Mesenchymal stem cell (in vitro differentiated cells and primary cell): ENCODE data around the gene PGM5.

Experiments
- DNase-seq: peaks from one replicate; pipeline ENCODE4 v3.0.0-alpha.2; 2013
- H2AFZ ChIP-seq: one replicate; pipeline ENCODE4 v1.6.1; 2013; ENCODE audit warnings: low read depth, mild to moderate bottlenecking, control low read depth, inconsistent platforms, low read length, moderate library complexity
- H2AK5ac ChIP-seq: 2 replicates; pipeline ENCODE4 v1.6.1; 2013; ENCODE audit warnings: low read length, moderate library complexity, mild to moderate bottlenecking, inconsistent platforms; ENCODE audit not compliant: severe bottlenecking
- H2BK120ac ChIP-seq: one replicate; pipeline ENCODE4 v1.6.1; 2013; ENCODE audit warnings: low read depth, mild to moderate bottlenecking, inconsistent platforms, low read length, moderate library complexity
- H2BK12ac ChIP-seq, 2 experiments: one replicate each; pipeline ENCODE4 v1.6.1; 2013; ENCODE audit warnings: inconsistent platforms in 2 of 2, low read length in 2 of 2, mild to moderate bottlenecking in 2 of 2, moderate library complexity in 2 of 2, control low read depth in 1 of 2
- H2BK15ac ChIP-seq: one replicate; pipeline ENCODE4 v1.6.1; 2013; ENCODE audit warnings: mild to moderate bottlenecking, low read depth, inconsistent platforms; ENCODE audit not compliant: poor library complexity, severe bottlenecking
- H2BK5ac ChIP-seq: 2 replicates; pipeline ENCODE4 v1.6.1; 2013; ENCODE audit warnings: low read depth, mild to moderate bottlenecking, low read length, control low read depth, inconsistent platforms; ENCODE audit not compliant: poor library complexity, severe bottlenecking
- H3K14ac ChIP-seq, 2 experiments: one replicate each; pipeline ENCODE4 v1.6.1; 2013; ENCODE audit warnings: inconsistent platforms in 2 of 2, low read length in 2 of 2, control low read depth in 1 of 2, mild to moderate bottlenecking in 1 of 2, moderate library complexity in 1 of 2
- H3K18ac ChIP-seq, 2 experiments: one replicate each; pipeline ENCODE4 v1.6.1; 2013; ENCODE audit warnings: inconsistent platforms in 2 of 2, low read length in 2 of 2, control low read depth in 1 of 2, low read depth in 1 of 2, mild to moderate bottlenecking in 1 of 2
- H3K23ac ChIP-seq, 2 experiments: one replicate each; pipeline ENCODE4 v1.6.1; 2013; ENCODE audit warnings: inconsistent platforms in 2 of 2, low read length in 2 of 2, mild to moderate bottlenecking in 2 of 2, moderate library complexity in 2 of 2, control low read depth in 1 of 2
- H3K27ac ChIP-seq: 2 replicates; pipeline ENCODE4 v1.5.1; 2013; ENCODE audit warnings: mild to moderate bottlenecking, moderate library complexity, low read length, control low read depth, inconsistent platforms; ENCODE audit not compliant: poor library complexity, severe bottlenecking
- H3K27me3 ChIP-seq, 2 experiments: 2 replicates each; pipeline versions ENCODE4 v1.6.1 to v1.7.0; 2013; ENCODE audit warnings: low read length in 2 of 2, mild to moderate bottlenecking in 2 of 2, moderate library complexity in 2 of 2, control low read depth in 1 of 2, inconsistent platforms in 1 of 2; ENCODE audit not compliant: control insufficient read depth in 1 of 2, insufficient read depth in 1 of 2
- H3K36me3 ChIP-seq, 2 experiments: 2 replicates each; pipeline versions ENCODE4 v1.6.1 to v1.7.0; 2013; ENCODE audit warnings: low read length in 2 of 2, control low read depth in 1 of 2, inconsistent platforms in 1 of 2, low read depth in 1 of 2, mild to moderate bottlenecking in 1 of 2; ENCODE audit not compliant: insufficient read depth in 2 of 2, control insufficient read depth in 1 of 2
- H3K4ac ChIP-seq, 2 experiments: one replicate each; pipeline ENCODE4 v1.6.1; 2013; ENCODE audit warnings: inconsistent platforms in 2 of 2, low read length in 2 of 2, mild to moderate bottlenecking in 2 of 2, moderate library complexity in 2 of 2, control low read depth in 1 of 2, low read depth in 1 of 2
- H3K4me1 ChIP-seq: 2 replicates; pipeline ENCODE4 v1.6.1; 2013; ENCODE audit warnings: low read depth, low read length, control low read depth; ENCODE audit not compliant: control insufficient read depth, insufficient read depth
- H3K4me2 ChIP-seq: 2 replicates; pipeline ENCODE4 v1.6.1; 2013; ENCODE audit warnings: low read length, mild to moderate bottlenecking, inconsistent platforms; ENCODE audit not compliant: poor library complexity, severe bottlenecking
- H3K4me3 ChIP-seq, 2 experiments: 2 replicates each; pipeline versions ENCODE4 v1.5.1 to v1.7.0; 2013; ENCODE audit warnings: low read length in 2 of 2, mild to moderate bottlenecking in 2 of 2, control low read depth in 1 of 2, low read depth in 1 of 2; ENCODE audit not compliant: insufficient read depth in 1 of 2
- H3K79me1 ChIP-seq: replicated peaks from 2 replicates; pipeline ENCODE4 v1.6.1; 2013; ENCODE audit warnings: mild to moderate bottlenecking, control low read depth, low read length, inconsistent platforms; ENCODE audit not compliant: poor library complexity, severe bottlenecking
- H3K9ac ChIP-seq: 2 replicates; pipeline ENCODE4 v1.7.0; 2013; ENCODE audit warnings: mild to moderate bottlenecking, low read length, moderate library complexity
- H3K9me3 ChIP-seq: 2 replicates; pipeline ENCODE4 v1.7.0; 2013; ENCODE audit warnings: mild to moderate bottlenecking, low read length; ENCODE audit not compliant: control insufficient read depth
- H4K8ac ChIP-seq: one replicate; pipeline ENCODE4 v1.6.1; 2013; ENCODE audit warnings: inconsistent platforms, mild to moderate bottlenecking, low read length, moderate library complexity
- H4K91ac ChIP-seq: one replicate; pipeline ENCODE4 v1.6.1; 2013; ENCODE audit warnings: mild to moderate bottlenecking, low read length, inconsistent platforms
- WGBS: methylation state at CpG from one replicate; pipeline ENCODE4 v1.1.7; 2013; ENCODE audit warnings: mixed read lengths; 5-methylcytosine and 5-hydroxymethylcytosine counted together

The PGM5 gene

GRCh38 chr9:68498816-68499215, 142.4 kb downstream of the PGM5 start:
- Histone ChIP-seq H3K36me3 (no peaks in the 10 kb centered on the region), H3K79me1 (no peaks in the 10 kb centered on the region), H3K9me3 (no peaks in the 10 kb centered on the region), H2AFZ (no peak overlapping the region), H3K18ac (no peak overlapping the region), H2AK5ac (no peak overlapping the region), H3K14ac (no peak overlapping the region), H3K23ac (no peak overlapping the region), H4K91ac (no peak overlapping the region), H2BK5ac (no peak overlapping the region), H2BK15ac (no peak overlapping the region), H3K9ac (no peak overlapping the region), H4K8ac (no peak overlapping the region), H3K4ac (no peak overlapping the region), H3K4me2 (no peak overlapping the region), H2BK12ac (no peak overlapping the region), H2BK120ac (no peak overlapping the region), H3K27ac (no peak overlapping the region), H3K4me3 (no peak overlapping the region), H3K4me1 (no peaks in the 10 kb centered on the region), H3K27me3 (peaks cover 3 to 4% of the 10 kb centered on the region in 2 experiments)
- 87% methylated on average over 1 of the region's 2 CpGs for WGBS
- no peak for DNase-seq

DNA sequence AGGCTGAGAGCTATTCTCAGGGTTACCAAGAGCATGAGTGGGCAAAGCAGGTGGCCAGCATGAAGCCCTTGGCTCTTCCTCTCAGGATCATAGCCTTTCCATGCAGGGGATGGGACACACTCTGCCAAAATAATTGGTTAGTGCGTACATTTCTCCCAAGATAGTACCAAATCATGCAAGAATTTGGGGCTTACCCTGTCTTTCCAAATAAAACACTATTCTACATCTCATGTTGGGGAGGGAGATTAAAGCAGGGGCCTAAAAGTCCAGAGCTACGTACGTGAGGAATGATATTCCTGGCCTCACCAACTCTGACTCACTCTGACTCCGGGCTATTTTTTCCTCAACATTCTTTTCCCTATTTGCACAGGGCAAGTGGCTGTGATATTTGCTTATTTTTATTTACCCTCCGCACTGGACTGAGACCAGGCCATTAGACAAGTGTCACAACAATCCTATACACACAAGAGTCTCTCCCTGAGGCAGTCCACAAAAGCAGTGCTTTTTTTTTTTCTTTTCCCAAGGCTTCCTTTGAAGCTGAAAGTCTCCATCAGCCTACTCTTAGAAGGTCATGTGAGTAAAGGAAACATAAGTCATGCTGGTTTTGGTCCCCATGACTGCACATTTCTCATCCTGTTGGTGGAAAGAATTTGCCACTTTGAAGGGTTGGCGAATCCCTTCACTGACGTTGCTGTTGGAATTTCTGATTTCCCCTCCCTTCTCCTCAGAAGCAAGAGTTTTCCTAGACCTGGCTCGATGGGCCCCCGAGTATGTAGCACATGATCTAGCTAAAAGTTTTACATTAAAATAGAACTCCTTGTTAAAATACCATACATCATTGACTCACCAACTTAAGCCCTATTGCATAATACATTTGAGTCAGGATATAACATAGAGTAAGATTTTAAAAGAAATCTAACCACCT, 144.3 kb downstream of the PGM5 start:
- Histone ChIP-seq H2BK5ac (no peak overlapping the region), H3K18ac (no peak overlapping the region), H4K8ac (no peak overlapping the region), H4K91ac (no peak overlapping the region), H3K4me2 (no peak overlapping the region), H3K9ac (no peak overlapping the region), H3K27ac (no peak overlapping the region), H3K79me1 (no peaks in the 10 kb centered on the region), H3K23ac (no peak overlapping the region), H2BK15ac (no peak overlapping the region), H2AK5ac (no peak overlapping the region), H3K4me3 (no peak overlapping the region), H3K14ac (no peak overlapping the region), H2AFZ (no peak overlapping the region), H3K4me1 (no peaks in the 10 kb centered on the region), H3K4ac (no peak overlapping the region), H3K9me3 (no peaks in the 10 kb centered on the region), H3K27me3 (peaks cover 0 to 7% of the 10 kb centered on the region in 2 experiments), H2BK12ac (peak overlapping the region in 1 of 2 experiments; percentile 39), H2BK120ac (no peak overlapping the region), H3K36me3 (no peaks in the 10 kb centered on the region)
- WGBS: 29% methylated on average over 8 of the region's 9 CpGs
- peak; percentile 73 for DNase-seq

- no peak overlapping the region for H4K91ac ChIP-seq
- H2BK5ac ChIP-seq: no peak overlapping the region
Observed at GRCh38 chr9:68502279-68502678, 145.9 kb downstream of the PGM5 start.

DNA sequence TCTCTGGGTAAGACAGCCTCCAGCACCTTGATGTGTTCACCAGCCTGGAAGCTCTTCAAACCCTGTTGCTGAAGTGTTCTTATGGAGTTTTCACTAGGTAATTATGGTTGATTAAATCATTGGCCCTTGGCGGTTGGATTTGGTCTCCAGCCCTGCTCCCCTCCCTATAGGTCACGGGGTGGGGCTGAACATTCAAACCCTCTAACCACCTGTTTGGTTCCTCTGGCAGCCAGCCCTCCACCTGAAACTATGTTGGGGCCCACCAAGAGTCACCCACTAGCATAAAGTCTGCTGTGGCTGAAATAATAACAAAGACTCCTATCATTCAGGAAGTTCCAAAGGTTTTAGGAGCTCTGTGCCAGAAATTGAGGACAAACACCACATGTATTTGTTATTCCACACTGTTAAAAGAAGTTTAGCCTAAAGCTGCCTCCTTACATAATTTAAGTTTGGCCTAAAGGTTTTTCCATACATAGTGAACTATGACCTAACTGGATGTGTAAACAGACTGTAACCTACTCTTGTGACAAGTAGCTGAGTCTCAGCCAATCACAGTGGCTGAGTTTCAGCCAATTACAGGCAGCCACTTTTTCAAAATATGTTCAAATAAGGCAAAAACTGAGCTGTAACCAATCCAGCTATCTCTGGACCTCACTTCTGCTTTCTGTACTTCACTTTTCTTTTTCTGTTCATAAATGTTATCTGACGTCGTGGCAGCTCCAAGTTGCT, 149.4 kb downstream of the PGM5 start:
- H2BK5ac ChIP-seq: no peak overlapping the region
- H3K4me2 ChIP-seq: no peak overlapping the region
- no peak overlapping the region for H2BK12ac ChIP-seq
- no peak overlapping the region for H2AK5ac ChIP-seq
- no peak overlapping the region for H3K27ac ChIP-seq
- no peaks in the 10 kb centered on the region for H3K9me3 ChIP-seq
- no peak overlapping the region for H3K14ac ChIP-seq
- H3K4ac ChIP-seq: no peak overlapping the region
- H4K8ac ChIP-seq: no peak overlapping the region
- no peaks in the 10 kb centered on the region for H3K36me3 ChIP-seq
- no peak overlapping the region for H2BK120ac ChIP-seq
- H2BK15ac ChIP-seq: no peak overlapping the region
- DNase-seq: no peak
- no peak overlapping the region for H4K91ac ChIP-seq
- H3K9ac ChIP-seq: no peak overlapping the region
- H3K18ac ChIP-seq: no peak overlapping the region
- no peak overlapping the region for H2AFZ ChIP-seq
- H3K4me3 ChIP-seq: no peak overlapping the region
- 84% methylated on average over 4 of the region's 4 CpGs for WGBS
- H3K4me1 ChIP-seq: no peaks in the 10 kb centered on the region
- H3K27me3 ChIP-seq: peaks cover 0 to 3% of the 10 kb centered on the region in 2 experiments
- H3K79me1 ChIP-seq: no peaks in the 10 kb centered on the region
- H3K23ac ChIP-seq: no peak overlapping the region

More at GRCh38 chr9:68502279-68502678, 145.9 kb downstream of the PGM5 start:
- H3K4me1 ChIP-seq: no peaks in the 10 kb centered on the region
- no peaks in the 10 kb centered on the region for H3K36me3 ChIP-seq
- no peak overlapping the region for H2AK5ac ChIP-seq
- no peak overlapping the region for H3K9ac ChIP-seq
- H3K14ac ChIP-seq: no peak overlapping the region
- H4K8ac ChIP-seq: no peak overlapping the region
- no peak overlapping the region for H2AFZ ChIP-seq
- peaks cover 0 to 7% of the 10 kb centered on the region in 2 experiments for H3K27me3 ChIP-seq
- H3K27ac ChIP-seq: no peak overlapping the region
- no peaks in the 10 kb centered on the region for H3K9me3 ChIP-seq
- no peak overlapping the region for H3K4me2 ChIP-seq
- H3K79me1 ChIP-seq: no peaks in the 10 kb centered on the region
- H3K23ac ChIP-seq: no peak overlapping the region
- H2BK15ac ChIP-seq: no peak overlapping the region
- no peak overlapping the region for H2BK12ac ChIP-seq
- 70% methylated on average over 2 of the region's 4 CpGs for WGBS
- no peak for DNase-seq
- H3K18ac ChIP-seq: no peak overlapping the region
- H3K4ac ChIP-seq: no peak overlapping the region
- H3K4me3 ChIP-seq: no peak overlapping the region
- H2BK120ac ChIP-seq: no peak overlapping the region
